Stimulated activated CD4-positive, alpha-beta T cell treated with anti-CD3 and anti-CD28 coated beads, Interleukin-15, amount 100 ng/mL, for 24 hours (primary cell): Measurements from ENCODE around the gene DMXL1.
A peak's percentile ranks its signal among the peaks of the same experiment; 100 is the strongest.
"Not testable (repeated sequence)": the region's sequence is repeated elsewhere in the genome, so short reads cannot be mapped to it uniquely, and the experiment has no call there.

ENCODE experiments used
- DNase-seq: peaks from one replicate; pipeline ENCODE4 v3.0.0-alpha.2; 2020

Gene DMXL1

DNA sequence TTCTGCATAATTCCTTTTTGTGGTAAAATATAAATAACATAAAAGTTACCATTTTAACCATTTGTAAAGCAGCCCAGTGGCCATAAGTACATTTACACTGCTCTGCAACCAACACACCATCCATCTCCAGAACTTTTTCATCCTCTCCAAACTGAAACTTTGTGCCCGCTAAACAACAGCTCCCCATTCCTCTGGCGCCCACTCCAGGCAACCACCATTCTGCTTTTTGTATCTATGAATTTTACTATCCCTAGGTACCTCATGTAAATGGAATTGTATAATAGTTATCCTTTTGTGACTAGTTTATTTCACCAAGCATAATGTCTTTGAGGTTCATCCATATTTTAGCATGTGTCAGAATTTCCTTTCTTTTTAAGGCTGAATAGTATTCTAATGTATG lies 141.1 kb downstream of the DMXL1 start:
- DNase-seq: no peak

DNA sequence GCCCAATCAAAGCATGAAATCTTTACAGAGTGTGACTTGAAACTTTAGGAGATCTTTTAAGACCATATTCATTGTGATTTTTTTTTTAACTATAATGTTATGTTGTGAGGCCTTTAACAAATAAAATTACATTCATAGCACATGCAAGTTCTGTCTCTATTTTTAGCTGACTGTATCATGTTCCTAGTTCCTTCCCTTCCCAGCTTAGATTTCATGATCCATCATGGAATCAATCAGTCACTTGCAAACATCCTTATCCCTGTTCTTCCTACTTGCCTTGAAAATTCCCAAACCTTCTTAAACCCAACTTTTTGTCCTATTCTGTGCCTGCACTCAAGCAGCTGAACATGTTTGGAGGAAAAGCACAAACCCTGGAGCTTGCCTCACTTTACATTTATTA lies 141.8 kb downstream of the DMXL1 start:
- DNase-seq: no peak

DNA sequence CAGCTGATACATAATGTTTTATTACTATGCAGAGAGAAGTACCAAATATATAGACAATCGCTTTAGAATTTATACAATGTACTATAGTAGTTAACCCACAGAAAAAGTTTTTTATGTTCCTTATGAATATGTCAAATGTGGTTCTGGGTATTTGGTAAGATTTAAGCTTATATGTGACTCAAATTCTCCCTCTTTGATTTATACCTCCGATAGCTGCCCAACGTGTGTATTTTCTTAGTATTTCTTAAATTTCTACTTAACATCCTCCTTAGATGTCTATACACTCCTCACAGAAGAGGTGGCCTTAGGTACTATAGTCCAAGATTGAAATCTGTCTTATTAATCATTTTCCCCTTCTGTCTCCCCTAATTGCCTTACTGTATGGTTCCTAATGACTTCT lies 146.3 kb downstream of the DMXL1 start:
- DNase-seq: no peak

DNA sequence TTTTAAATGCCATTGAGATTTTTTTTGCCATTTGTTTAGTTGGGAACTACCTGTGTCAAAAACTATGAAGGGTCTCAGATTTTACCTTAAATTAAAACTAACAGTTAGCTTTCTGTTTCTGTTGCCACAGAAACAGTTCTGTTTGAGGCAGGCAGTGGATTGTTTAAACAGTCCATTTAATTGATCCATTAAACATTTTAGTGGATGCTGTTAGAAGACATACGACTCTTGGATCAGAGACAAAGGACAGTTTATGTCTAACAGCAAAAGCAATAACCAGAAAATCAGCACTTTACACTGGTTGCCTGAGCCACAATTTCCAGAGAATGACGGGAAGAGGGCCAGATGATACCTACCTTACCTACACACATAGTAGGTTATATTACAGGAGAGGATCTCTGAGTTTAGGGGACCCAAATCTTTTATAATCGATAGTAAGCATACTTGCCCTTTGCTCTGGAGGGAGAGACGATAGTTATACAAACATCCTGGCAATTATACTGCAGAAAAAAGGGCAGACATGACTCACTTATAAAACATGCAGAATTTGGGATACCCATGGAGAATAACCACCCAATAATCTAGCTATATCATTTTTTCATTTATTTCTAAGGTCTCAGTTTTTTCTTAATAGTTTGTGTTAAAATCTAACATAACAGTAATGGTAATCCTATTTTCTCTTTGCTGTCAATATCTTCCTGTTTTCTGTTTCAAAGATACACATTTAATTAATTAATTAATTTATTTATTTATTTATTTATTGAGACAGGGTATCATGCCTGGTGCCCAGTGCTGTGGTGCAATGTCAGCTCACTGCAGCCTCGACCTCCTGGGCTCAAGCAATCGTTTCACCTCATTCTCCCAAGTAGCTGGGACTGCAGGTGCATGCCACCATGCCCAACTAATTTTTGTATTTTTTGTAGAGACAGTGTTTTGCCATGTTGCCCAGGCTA lies 148.2 kb downstream of the DMXL1 start:
- no peak for DNase-seq

- no peak for DNase-seq
These were observed 149.8 kb downstream of the DMXL1 start for GRCh38 chr5:119220576-119221197.

GRCh38 chr5:119221330-119221729 lies 150.4 kb downstream of the DMXL1 start:
- DNase-seq: no peak

DNA sequence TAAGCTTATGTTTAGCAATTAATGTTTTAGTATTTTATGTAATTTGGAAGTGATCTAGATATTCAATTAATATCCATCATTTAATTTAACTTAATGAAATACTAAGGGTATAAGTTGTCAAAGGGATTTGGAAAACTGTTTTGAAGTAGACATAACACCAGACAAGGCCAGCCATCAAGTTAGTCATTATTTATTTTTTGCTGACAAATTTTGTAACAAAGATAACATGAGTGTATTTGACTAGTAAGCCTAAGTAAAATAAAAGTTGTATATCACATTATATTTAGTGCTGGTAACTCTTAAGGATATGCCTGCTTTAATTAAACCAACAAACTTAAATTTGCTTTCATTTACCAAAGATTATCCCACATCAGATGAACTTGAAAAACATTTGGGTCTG lies 159.1 kb downstream of the DMXL1 start:
- DNase-seq: no peak

DNA sequence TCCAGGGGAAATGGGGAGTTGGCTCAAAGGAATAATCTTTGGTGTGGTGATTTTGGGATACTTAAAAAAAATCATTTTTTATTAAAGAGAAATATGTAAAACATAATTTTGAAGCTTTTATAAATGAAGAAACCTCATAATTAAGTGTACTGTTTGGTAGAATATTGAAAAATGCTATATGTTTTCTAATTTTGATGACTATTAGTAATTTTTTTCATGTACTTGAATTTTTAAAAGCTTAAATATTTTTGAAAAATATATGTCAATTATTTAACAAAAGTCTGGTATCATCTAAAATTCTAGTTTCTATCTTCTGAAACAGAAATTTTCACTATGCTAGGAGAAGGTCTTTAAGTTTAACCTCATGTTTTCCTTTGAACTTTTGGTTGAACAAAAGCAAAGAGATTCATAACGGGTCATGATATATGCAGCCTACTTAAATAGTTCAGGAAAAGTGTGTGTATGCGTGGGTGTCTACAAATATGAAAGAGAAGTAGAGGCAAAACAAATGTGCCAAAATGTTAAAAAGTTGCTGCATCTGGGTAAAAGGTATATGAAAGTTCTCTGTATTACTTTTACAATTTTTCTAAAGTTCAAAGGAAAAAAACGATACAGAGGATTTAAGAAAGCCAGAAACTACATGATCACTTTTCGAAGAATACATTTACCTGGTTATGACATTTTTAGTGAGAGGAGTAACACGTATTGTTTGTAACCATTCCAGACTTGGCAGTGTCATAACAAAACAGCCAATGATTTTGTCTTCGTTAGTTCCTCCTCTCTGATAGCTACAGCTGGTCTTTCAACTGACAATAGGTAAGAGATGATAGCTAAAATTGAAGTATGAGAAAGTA lies 167.6 kb downstream of the DMXL1 start:
- no peak for DNase-seq

DNA sequence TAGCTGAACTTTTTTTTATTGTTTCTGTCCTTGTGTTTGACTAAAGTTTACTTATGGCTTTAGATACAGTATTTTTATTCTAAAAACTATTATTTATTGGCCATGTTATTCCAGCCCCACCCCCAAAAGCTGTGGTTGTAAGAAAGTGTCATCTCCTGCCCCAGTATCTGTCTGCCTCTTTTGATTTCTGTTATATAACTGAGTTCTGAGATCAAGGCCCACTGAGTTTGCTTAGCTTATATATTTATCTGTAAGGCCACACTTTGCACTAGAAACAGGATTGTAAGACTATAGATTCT lies 168.2 kb downstream of the DMXL1 start:
- DNase-seq: no peak

DNA sequence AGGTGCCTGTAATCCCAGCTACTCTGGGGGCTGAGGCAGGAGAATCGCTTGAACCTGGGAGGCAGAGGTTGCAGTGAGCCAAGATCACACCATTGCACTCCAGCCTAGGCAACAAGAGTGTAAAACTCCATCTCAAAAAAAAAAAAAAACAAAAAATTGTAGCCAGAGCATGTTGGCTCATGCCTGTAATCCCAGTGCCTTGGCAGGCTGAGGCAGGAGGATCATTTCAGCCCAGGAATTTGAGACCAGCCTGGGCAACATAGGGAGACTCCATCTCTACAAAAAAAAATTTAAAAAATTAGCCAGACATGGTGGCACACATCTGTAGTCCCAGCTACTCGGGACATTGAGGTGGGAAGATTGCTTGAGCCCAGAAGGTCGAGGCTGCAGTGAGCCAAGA lies 168.9 kb downstream of the DMXL1 start:
- DNase-seq: not testable (repeated sequence)

DNA sequence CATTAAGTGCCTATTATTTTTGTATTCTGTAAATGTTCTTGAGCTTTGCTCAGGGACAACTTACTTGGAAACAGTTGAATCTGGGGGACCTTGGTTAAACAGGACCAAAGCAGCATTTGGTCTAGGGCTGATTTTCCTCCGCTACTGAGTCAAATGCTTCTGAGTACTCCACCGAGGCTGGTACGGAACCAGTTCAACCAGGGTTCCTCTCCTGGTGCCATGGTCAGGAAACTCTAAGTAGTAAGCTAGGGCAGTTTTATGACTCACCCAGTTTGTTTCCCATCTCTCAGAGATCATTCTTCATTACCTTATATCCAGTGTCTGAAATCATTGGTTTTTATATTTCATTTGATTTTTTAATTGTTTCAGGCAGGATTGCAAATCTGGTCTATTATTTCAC lies 173.0 kb downstream of the DMXL1 start:
- no peak for DNase-seq

- no peak for DNase-seq
These were observed 180.3 kb downstream of the DMXL1 start for GRCh38 chr5:119250946-119251901.

DNA sequence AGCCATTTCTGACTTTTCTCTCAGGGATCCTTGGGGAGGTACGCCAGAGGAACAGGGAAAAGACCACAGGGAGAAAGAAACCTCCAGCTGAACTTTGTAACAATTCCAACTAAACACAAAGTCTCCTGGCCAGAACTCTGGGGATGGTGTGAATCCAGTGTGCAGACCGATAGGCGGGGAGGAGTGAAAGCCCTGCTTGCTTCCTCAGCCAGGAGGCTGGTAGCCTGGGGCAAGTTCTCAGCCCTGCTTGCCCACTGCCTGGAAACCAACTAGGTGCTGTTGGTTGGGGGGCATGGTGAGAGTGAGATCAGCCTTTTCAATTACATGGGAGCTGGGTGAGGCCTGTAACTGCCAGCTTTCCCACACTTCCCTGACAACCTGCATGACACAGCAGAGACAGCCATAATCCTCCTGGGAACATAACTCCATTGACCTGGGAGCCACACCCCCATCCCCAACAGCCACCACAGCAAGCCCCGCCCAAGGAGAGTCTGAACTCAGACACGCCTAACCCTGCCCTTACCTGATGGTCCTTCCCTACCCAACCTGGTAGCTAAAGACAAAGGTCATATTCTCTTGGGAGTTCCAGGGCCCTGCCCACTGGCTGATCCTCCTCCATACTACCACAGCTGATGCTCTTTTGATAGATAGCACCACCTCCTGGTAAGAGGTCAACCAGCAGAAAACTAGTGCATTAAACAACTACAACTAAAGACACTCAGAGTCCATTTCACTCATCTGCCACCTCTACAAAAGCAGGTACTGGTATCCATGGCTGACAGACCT lies 184.9 kb downstream of the DMXL1 start:
- no peak for DNase-seq

DNA sequence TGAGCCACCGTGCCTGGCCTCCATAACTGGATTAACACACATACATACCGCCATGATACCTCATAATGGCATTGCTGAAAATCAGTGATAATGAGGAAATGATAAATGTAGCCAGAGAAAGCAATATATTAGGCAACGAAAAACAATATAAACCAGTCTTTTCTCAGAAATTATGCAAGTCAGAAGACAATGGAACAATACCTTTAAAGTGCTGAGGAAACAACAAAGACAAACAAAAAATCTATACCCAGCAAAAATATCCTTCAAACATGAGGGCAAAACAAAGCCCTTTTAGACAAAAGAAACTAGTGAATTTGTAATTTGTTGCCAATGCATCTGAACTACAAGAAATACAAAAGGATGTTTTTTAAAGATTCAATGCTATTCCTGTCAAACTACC lies 186.7 kb downstream of the DMXL1 start:
- no peak for DNase-seq

GRCh38 chr5:119263639-119264038 lies 192.8 kb downstream of the DMXL1 start:
- no peak for DNase-seq

- no peak for DNase-seq
These were observed 193.3 kb downstream of the DMXL1 start for GRCh38 chr5:119264186-119264585.

DNA sequence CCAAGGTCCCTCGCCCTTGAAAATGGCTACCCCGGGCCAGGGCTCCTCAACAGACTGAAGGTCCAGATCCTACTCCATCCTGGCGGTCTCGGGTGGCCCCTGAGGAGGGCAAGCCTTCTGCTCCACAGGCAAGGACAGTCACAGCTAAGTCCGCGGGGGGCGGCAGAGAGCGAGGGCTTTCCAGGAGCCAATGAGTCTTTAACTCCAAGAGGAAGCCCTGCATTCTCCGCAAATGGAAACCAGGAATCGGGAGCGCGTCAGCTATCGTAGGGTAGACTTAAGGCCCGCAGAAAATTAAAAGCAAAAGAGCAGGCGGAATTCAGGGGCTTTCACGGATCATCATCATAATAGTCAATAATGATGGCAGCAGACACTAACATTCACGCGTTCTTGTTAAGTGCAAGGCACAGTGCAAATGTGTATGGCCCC lies 197.1 kb downstream of the DMXL1 start:
- DNase-seq: peak; percentile 82

GRCh38 chr5:119268387-119269060 lies 197.6 kb downstream of the DMXL1 start:
- peak; percentile 96 for DNase-seq

DNA sequence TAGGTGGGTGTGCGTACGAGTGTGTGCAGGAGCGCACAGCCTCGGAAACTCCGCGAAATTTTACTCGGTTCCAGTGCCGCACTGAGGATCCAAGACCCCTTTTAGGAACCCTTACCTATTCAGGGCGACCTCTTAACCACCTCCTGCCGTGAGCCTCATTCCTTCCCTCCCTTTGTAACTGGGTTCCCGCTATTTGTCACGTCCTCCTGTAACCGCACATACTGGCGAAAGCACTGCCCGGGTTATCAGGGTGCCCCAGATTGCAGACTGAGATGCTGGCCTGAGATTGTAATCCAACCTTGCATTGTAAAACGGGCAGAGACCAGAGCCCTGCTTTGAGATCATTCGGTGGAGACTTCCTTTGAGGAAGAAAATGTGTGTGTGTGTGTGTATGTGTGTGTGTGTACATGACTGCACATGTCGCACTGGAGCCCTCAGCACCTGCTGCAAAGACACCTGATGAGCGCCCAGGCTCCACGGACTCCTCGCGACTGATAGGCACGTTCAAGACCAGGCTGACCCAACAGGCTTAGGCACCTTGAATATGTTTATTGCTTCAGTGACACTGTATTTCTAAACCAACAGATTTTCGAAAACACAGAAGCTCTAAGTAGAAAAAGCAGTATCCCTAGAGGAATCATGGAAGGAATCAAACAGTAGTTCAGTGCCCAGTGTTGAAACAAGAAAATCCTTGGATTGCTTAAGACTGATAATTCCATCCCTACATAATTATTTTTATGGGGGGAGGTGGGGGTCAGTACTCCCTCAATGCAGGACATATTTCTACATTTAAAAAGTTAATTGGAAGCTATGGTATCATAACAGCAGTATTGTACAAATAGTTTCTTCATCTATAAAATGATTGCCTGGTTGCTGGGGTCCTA lies 198.4 kb downstream of the DMXL1 start:
- DNase-seq: peak; percentile 52

DNA sequence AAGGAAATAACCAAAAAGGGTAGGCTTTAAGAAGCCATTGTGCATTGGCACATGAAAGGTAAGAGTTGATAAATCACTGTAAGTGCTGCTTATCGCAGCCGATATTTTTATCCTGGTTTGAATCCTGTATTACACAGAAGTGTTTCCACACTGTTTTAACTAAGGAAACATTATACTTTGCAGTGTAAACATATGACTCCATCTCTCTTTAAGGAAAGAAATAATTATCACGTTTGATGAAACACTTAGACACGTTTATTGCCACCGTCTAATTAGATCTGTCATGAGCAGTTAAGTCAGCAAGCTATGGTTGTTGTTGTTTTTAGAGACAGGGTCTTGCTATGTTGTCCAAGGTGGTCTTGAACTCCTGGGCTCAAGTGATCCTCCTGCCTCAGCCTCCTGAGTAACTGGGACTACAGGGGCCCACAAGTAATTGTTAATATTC lies 199.3 kb downstream of the DMXL1 start:
- no peak for DNase-seq
